HUES6 (cell line): ENCODE results near the gene NTN5.

ENCODE experiments used
- H3K27ac ChIP-seq: 2 replicates; pipeline ENCODE4 v1.7.0; 2013; ENCODE audit warnings: low read depth, mild to moderate bottlenecking, low read length, inconsistent platforms
- H3K27me3 ChIP-seq: 2 replicates; pipeline ENCODE4 v1.6.1; 2013; ENCODE audit warnings: low read length; ENCODE audit not compliant: control insufficient read depth, insufficient read depth
- H3K36me3 ChIP-seq: 2 replicates; pipeline ENCODE4 v1.6.1; 2013; ENCODE audit warnings: low read length; ENCODE audit not compliant: control insufficient read depth, insufficient read depth
- H3K4me1 ChIP-seq: 2 replicates; pipeline ENCODE4 v1.6.1; 2013; ENCODE audit warnings: low read length; ENCODE audit not compliant: control insufficient read depth, insufficient read depth
- H3K4me3 ChIP-seq: 2 replicates; pipeline ENCODE4 v1.5.1; 2013; ENCODE audit warnings: low read depth, low read length
- H3K9ac ChIP-seq: one replicate; pipeline ENCODE4 v1.6.1; 2013; ENCODE audit warnings: mild to moderate bottlenecking, low read length
- H3K9me3 ChIP-seq: 2 replicates; pipeline ENCODE4 v1.6.1; 2013; ENCODE audit warnings: low read depth, low read length; ENCODE audit not compliant: control insufficient read depth, insufficient read depth

The NTN5 gene

GRCh38 chr19:48639483-48640375 lies 33.1 kb downstream of the NTN5 start:
- H3K27ac ChIP-seq: no peak overlapping the region

GRCh38 chr19:48638831-48639381 lies 33.9 kb downstream of the NTN5 start:
- Histone ChIP-seq H3K9me3 (no peaks in the 10 kb centered on the region), H3K9ac (peak overlapping the region; percentile 40), H3K27ac (no peak overlapping the region), H3K36me3 (no peaks in the 10 kb centered on the region), H3K4me1 (peaks cover 39% of the 10 kb centered on the region), H3K27me3 (peaks cover 21% of the 10 kb centered on the region), H3K4me3 (peak overlapping the region; percentile 54)

More at GRCh38 chr19:48639483-48640375, 33.1 kb downstream of the NTN5 start:
- H3K27me3 ChIP-seq: peaks cover 21% of the 10 kb centered on the region
- H3K9me3 ChIP-seq: no peaks in the 10 kb centered on the region
- peak overlapping the region; percentile 54 for H3K4me3 ChIP-seq
- H3K9ac ChIP-seq: peak overlapping the region; percentile 22
- no peaks in the 10 kb centered on the region for H3K36me3 ChIP-seq
- H3K4me1 ChIP-seq: peaks cover 40% of the 10 kb centered on the region

- H3K4me3 ChIP-seq: peak overlapping the region; percentile 61
- H3K9ac ChIP-seq: peak overlapping the region; percentile 62
- H3K36me3 ChIP-seq: no peaks in the 10 kb centered on the region
- H3K9me3 ChIP-seq: no peaks in the 10 kb centered on the region
- peaks cover 21% of the 10 kb centered on the region for H3K27me3 ChIP-seq
- peak overlapping the region; percentile 76 for H3K27ac ChIP-seq
- peaks cover 47% of the 10 kb centered on the region for H3K4me1 ChIP-seq
Measured at GRCh38 chr19:48637948-48638830, 34.6 kb downstream of the NTN5 start.

- H3K36me3 ChIP-seq: no peaks in the 10 kb centered on the region
- no peaks in the 10 kb centered on the region for H3K9me3 ChIP-seq
- H3K4me3 ChIP-seq: peak overlapping the region; percentile 68
- peaks cover 52% of the 10 kb centered on the region for H3K4me1 ChIP-seq
- H3K9ac ChIP-seq: peak overlapping the region; percentile 62
- peaks cover 21% of the 10 kb centered on the region for H3K27me3 ChIP-seq
- H3K27ac ChIP-seq: peak overlapping the region; percentile 76
Measured at GRCh38 chr19:48637449-48637947, 35.3 kb downstream of the NTN5 start.

- Histone ChIP-seq H3K9ac (peak within 1 kb of the TSS; percentile 62), H3K4me3 (peak within 1 kb of the TSS; percentile 68), H3K27ac (peak within 1 kb of the TSS; percentile 76), H3K4me1 (peaks cover 54% of the 10 kb centered on the region), H3K36me3 (no peaks in the 10 kb centered on the region), H3K27me3 (peaks cover 21% of the 10 kb centered on the region), H3K9me3 (no peaks in the 10 kb centered on the region)
Measured at GRCh38 chr19:48636859-48637448, 35.9 kb downstream of the NTN5 start, which contains the start of gene DBP. Gene DBP (minus strand): TSS chr19:48637379. CDS start chr19:48636994, 385 bp downstream.

GRCh38 chr19:48635966-48636858 lies 36.6 kb downstream of the NTN5 start:
- H3K36me3 ChIP-seq: no peaks in the 10 kb centered on the region

GRCh38 chr19:48635263-48635965 lies 37.4 kb downstream of the NTN5 start:
- Histone ChIP-seq H3K27ac (no peak overlapping the region), H3K4me1 (peaks cover 60% of the 10 kb centered on the region), H3K27me3 (peaks cover 21% of the 10 kb centered on the region)

More at GRCh38 chr19:48635966-48636858, 36.6 kb downstream of the NTN5 start:
- Histone ChIP-seq H3K27me3 (peaks cover 21% of the 10 kb centered on the region), H3K27ac (no peak overlapping the region), H3K9me3 (no peaks in the 10 kb centered on the region), H3K4me1 (peaks cover 56% of the 10 kb centered on the region), H3K9ac (no peak overlapping the region), H3K4me3 (peak overlapping the region; percentile 68)

GRCh38 chr19:48634424-48635262 lies 38.2 kb downstream of the NTN5 start:
- Histone ChIP-seq H3K4me1 (peaks cover 55% of the 10 kb centered on the region), H3K9me3 (no peaks in the 10 kb centered on the region), H3K27me3 (peaks cover 17% of the 10 kb centered on the region), H3K4me3 (peak overlapping the region; percentile 44), H3K9ac (no peak overlapping the region), H3K27ac (no peak overlapping the region), H3K36me3 (no peaks in the 10 kb centered on the region)

More at GRCh38 chr19:48635263-48635965, 37.4 kb downstream of the NTN5 start:
- H3K36me3 ChIP-seq: no peaks in the 10 kb centered on the region
- no peak overlapping the region for H3K9ac ChIP-seq
- no peaks in the 10 kb centered on the region for H3K9me3 ChIP-seq
- H3K4me3 ChIP-seq: peak overlapping the region; percentile 68

- H3K27me3 ChIP-seq: peaks cover 17% of the 10 kb centered on the region
- no peaks in the 10 kb centered on the region for H3K36me3 ChIP-seq
- no peaks in the 10 kb centered on the region for H3K9me3 ChIP-seq
- no peak overlapping the region for H3K9ac ChIP-seq
- peaks cover 52% of the 10 kb centered on the region for H3K4me1 ChIP-seq
- H3K4me3 ChIP-seq: peak overlapping the region; percentile 34
- no peak overlapping the region for H3K27ac ChIP-seq
Measured at GRCh38 chr19:48634036-48634342, 38.8 kb downstream of the NTN5 start.
